ENCODE measurements around the gene ACOT7.

DNA sequence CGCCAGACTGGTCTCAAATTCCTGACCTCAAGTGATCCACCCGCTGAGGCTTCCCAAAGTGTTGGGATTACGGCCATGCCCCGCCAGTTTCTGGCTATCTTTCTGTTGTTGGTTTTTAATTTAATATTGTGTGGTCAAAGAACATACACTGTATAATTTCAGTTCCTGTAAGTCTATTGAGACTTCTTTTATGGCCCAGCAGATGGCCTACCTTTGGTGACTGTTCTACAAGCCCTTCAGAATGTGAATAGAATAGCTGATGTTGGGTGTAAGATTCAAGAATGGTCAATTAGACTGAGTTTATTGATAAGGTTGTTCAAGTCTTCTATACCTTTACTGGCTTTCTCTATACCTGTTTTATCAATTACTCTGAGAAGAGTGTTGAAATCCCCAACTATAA lies 15.5 kb upstream of the ACOT7 start:
- TF ChIP-seq, protein P1, sequence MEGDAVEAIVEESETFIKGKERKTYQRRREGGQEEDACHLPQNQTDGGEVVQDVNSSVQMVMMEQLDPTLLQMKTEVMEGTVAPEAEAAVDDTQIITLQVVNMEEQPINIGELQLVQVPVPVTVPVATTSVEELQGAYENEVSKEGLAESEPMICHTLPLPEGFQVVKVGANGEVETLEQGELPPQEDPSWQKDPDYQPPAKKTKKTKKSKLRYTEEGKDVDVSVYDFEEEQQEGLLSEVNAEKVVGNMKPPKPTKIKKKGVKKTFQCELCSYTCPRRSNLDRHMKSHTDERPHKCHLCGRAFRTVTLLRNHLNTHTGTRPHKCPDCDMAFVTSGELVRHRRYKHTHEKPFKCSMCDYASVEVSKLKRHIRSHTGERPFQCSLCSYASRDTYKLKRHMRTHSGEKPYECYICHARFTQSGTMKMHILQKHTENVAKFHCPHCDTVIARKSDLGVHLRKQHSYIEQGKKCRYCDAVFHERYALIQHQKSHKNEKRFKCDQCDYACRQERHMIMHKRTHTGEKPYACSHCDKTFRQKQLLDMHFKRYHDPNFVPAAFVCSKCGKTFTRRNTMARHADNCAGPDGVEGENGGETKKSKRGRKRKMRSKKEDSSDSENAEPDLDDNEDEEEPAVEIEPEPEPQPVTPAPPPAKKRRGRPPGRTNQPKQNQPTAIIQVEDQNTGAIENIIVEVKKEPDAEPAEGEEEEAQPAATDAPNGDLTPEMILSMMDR (IDR thresholded peaks at IDR 0.05; ENCODE audit: low read length): no peak
- TF ChIP-seq EZH2 (IDR thresholded peaks at IDR 0.05; ENCODE audit: borderline replicate concordance, low read length): no peak
